Heart left ventricle (tissue), 16 donors: Measurements from ENCODE around the gene CNOT1. TPM values are rescaled to one million over a fixed set of nuclear protein-coding genes. Genes with fewer than 3 reads are reported as not detected.

Source experiments
- ATAC-seq, 4 donors: fragments of 200-7000 bp; cut with Tn5 transposase; one replicate each; pipeline ENCODE4 v1.9.1; 2020 to 2022; ENCODE audit warnings: moderate library complexity in 4 of 4, mild to moderate bottlenecking in 3 of 4, moderate number of reproducible peaks in 1 of 4
- DNase-seq, 5 donors: peaks; one replicate each; pipeline ENCODE4 v3.0.0-alpha.2; 2020
- H3K27ac ChIP-seq, 12 donors: fragments of 200-600 bp; sonication (generic) in 4 of 12; one replicate each; pipeline versions ENCODE4 v1.5.0 to v1.8.0; 2016 to 2022; ENCODE audit warnings: mild to moderate bottlenecking in 2 of 12
- H3K27me3 ChIP-seq, 9 donors: fragments of 200-600 bp; sonication (generic) in 2 of 9; one replicate each; pipeline versions ENCODE4 v1.5.1 to v1.8.0; 2016 to 2022; ENCODE audit warnings: mild to moderate bottlenecking in 3 of 9
- H3K36me3 ChIP-seq, 9 donors: fragments of 200-600 bp; sonication (generic) in 2 of 9; one replicate each; pipeline versions ENCODE4 v1.5.0 to v1.8.0; 2018 to 2022; ENCODE audit warnings: mild to moderate bottlenecking in 2 of 9
- H3K4me1 ChIP-seq, 12 donors: fragments of 200-600 bp; sonication (generic) in 4 of 12; one replicate each; pipeline versions ENCODE4 v1.5.0 to v1.8.0; 2016 to 2022; ENCODE audit warnings: mild to moderate bottlenecking in 3 of 12
- H3K4me3 ChIP-seq, 12 donors: fragments of 200-600 bp; sonication (generic) in 4 of 12; one replicate each; pipeline versions ENCODE4 v1.5.0 to v1.8.0; 2017 to 2022; ENCODE audit warnings: mild to moderate bottlenecking in 9 of 12, moderate library complexity in 4 of 12
- H3K9me3 ChIP-seq, 12 donors: fragments of 200-600 bp; sonication (generic) in 4 of 12; one replicate each; pipeline versions ENCODE4 v1.5.0 to v1.8.0; 2016 to 2022; ENCODE audit warnings: mild to moderate bottlenecking in 1 of 12
- CTCF ChIP-seq, 12 donors: fragments of 200-600 bp; sonication (generic) in 4 of 12; IDR thresholded peaks; one replicate each; pipeline versions ENCODE4 v1.5.0 to v1.8.0; 2018 to 2022; ENCODE audit warnings: antibody characterized with exemption in 12 of 12, mild to moderate bottlenecking in 5 of 12
- POLR2A ChIP-seq, 2 donors: fragments of 450-650 bp; IDR thresholded peaks; one replicate each; pipeline ENCODE4 v1.6.1; 2017; ENCODE audit warnings: antibody characterized with exemption in 2 of 2, mild to moderate bottlenecking in 2 of 2, moderate library complexity in 2 of 2
- WGBS, 4 donors: extraction: QIAGEN DNeasy Blood & Tissue Kit in 2 of 4; methylation state at CpG; one replicate each; pipeline versions ENCODE4 v1.1.5 to v1.1.7; 2013 to 2018; 5-methylcytosine and 5-hydroxymethylcytosine counted together
- intact Hi-C, 10 donors: fragments of 100-400 bp; cut with DNase I; formaldehyde crosslinking; loops; one replicate each; pipeline versions ENCODE4 v1.11.1 to v1.14.2; 2022
- polyA plus RNA-seq, 2 donors: library from polyadenylated mRNA; stranded (reverse); fragments of 200-250 nt; gene quantifications; one replicate each; pipeline ENCODE4 v1.2.3, GENCODE V29; 2013
- total RNA-seq, 9 donors: library from RNA; depleted of rRNA in 2 of 9; stranded (reverse); fragments of >200 nt in 2 of 9; fragmentation: NEBNext Ultra II Directional in 3 of 9; extraction: Animal tissue kit (Norgen Biotek cat#: 25700) in 3 of 9; gene quantifications; one replicate each; pipeline versions ENCODE4 v1.1.0 to v1.2.4, GENCODE V29; 2016 to 2023
- donor health status: ischemic (EF 13 %, LVEDD 7.1; RV severe dilation, severe dysfunction).
- donor health status: healthy with polysubstance abuse.
- donor health status: DM: no; HTN: yes; CAD: no.
- donor health status: DM: no; HTN: no; CAD: no.
- donor health status: ischemic (EF 25% LVEDD 6.9; RV normal size, moderate dysfunction).
- donor health status: ischemic (EF 25% LVEDD 5.7; RV mildly dilated, moderate dysfunction).
- donor health status: healthy.
- donor health status: DM: yes; HTN: yes; CAD: no.
- donor health status: ischemic (EF 35%, LVEDD 5.7; RV mildly dilated, moderate dysfunction).
- donor health status: nonischemic (EF 11% LVEDD 7.7; RV severe dilation, severe dysfunction).
- donor health status: DM: yes; HTN: yes; CAD: no.
- donor health status: PGD.
- donor health status: ischemic (EF 29% LVEDD 5.4; RV normal size, mild dysfunction).
- donor health status: nonischemic (EF 23%, LVEDD 6.1; RV moderate dilation, normal function).

Gene CNOT1
- total and polyA plus RNA-seq, 11 donors = 21.2 to 110 (median 81.1) TPM

DNA sequence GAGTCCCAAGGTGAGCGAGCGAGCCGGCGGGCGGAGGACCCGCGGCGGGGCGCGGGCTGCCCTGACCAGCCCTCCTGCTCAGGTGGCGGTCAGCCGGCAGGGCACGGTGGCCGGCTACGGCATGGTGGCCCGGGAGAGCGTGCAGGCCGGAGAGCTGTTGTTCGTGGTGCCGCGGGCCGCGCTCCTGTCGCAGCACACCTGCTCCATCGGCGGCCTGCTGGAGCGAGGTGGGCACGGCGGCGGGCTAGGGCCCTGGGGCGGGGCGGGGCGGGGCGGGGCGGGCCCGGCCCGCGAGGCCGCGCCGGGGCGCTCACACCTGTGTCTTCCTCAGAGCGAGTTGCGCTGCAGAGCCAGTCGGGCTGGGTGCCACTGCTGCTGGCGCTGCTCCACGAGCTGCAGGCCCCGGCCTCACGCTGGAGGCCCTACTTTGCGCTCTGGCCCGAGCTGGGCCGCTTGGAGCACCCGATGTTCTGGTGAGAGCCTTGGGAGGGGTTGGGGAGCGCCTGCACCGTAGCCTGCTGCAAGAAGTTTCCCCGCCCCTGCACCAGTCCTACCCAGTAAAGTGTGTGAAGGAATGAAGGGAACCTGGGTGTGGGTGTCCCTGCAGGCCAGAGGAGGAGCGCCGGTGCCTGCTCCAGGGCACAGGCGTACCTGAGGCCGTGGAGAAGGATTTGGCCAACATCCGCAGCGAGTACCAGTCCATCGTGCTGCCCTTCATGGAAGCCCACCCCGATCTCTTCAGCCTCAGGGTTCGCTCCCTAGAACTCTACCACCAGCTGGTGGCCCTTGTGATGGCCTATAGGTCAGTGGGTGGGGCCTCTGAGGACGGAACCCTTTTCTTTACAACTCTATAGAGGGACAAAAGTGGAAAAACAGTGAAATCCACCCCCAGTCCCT lies 113.5 kb downstream of the CNOT1 start:
- ATAC-seq = peak in 2 of 4 donors; percentile 31 to 36
- intact Hi-C loops = loop anchor here in 8 of 10 donors (2.0 to 10.0 kb wide), 8 partner anchors 109 to 239 kb away; partner anchors contain the start of gene CNOT1 (in 5 of the 8)
- Histone ChIP-seq H3K4me1 (peaks cover 0 to 21% (median 15%) of the 10 kb centered on the region in 12 donors), H3K27ac (peak overlapping the region; percentile 47 to 89 (median 80)), H3K9me3 (no peaks in the 10 kb centered on the region), H3K4me3 (peak overlapping the region; percentile 69 to 89 (median 78)), H3K36me3 (peaks cover 0 to 60% (median 46%) of the 10 kb centered on the region in 9 donors), H3K27me3 (no peaks in the 10 kb centered on the region)
- 15 to 64% (median 36%) methylated on average over 10 to 66 of the region's 66 CpGs for WGBS, 4 donors
- DNase-seq = peak in 2 of 5 donors; percentile 53 to 72
- no peak for TF ChIP-seq CTCF (IDR thresholded peaks at IDR 0.05)
- no peak for TF ChIP-seq POLR2A (IDR thresholded peaks at IDR 0.05)

GRCh38 chr16:58515125-58515870 lies 114.3 kb downstream of the CNOT1 start, which contains the start of gene SETD6:
Gene SETD6 (plus strand): TSS chr16:58515517. CDS start chr16:58515538, 21 bp downstream.
- DNase-seq = peak; percentile 88 to 94 (median 90)
- intact Hi-C loops = loop anchor here in 8 of 10 donors (2.0 to 10.0 kb wide), 7 partner anchors 110 to 240 kb away; partner anchors contain the start of gene CNOT1 (in 4 of the 8)
- Histone ChIP-seq H3K4me3 (peak within 1 kb of the TSS; percentile 69 to 89 (median 78)), H3K27me3 (no peaks in the 10 kb centered on the region), H3K27ac (peak within 1 kb of the TSS; percentile 47 to 89 (median 80)), H3K4me1 (peaks cover 0 to 21% (median 15%) of the 10 kb centered on the region in 12 donors), H3K9me3 (no peaks in the 10 kb centered on the region), H3K36me3 (peaks cover 0 to 60% (median 39%) of the 10 kb centered on the region in 9 donors)
- TF ChIP-seq POLR2A (IDR thresholded peaks at IDR 0.05) (peak in 1 of 2 donors; percentile 48), CTCF (IDR thresholded peaks at IDR 0.05) (peak in 5 of 12 donors; percentile 8 to 45 (median 21))
- peak; percentile 76 to 92 (median 89) for ATAC-seq
- WGBS, 4 donors = 0 to 4% (median 1%) methylated on average over 49 to 80 of the region's 80 CpGs

DNA sequence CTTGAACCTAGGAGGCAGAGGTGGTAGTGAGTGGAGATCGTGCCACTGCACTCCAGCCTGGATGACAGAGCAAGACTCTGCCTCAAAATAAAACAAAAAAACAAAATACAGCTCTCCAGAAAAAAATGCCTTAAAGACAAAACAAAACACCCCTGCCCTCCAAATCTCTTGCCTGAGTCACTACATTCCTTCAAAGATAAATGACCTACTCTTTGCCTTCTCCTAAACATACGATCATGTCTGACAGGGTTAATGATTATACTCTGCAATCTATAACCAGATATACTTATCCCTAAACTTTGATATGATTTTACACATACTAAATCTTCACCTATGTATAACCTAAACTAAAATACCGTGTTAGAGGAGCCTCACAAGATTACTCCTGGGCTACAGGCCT lies 115.8 kb downstream of the CNOT1 start:
- no peak for TF ChIP-seq CTCF (IDR thresholded peaks at IDR 0.05)
- H3K4me3 ChIP-seq = no peak overlapping the region
- intact Hi-C loops = loop anchor here in 8 of 10 donors (2.0 to 10.0 kb wide), 8 partner anchors 111 to 243 kb away; partner anchors contain the start of gene CNOT1 (in 3 of the 8)
- H3K36me3 ChIP-seq = peaks cover 0 to 60% (median 29%) of the 10 kb centered on the region in 9 donors
- H3K27ac ChIP-seq = peak overlapping the region in 2 of 12 donors; percentile 86 to 88
- H3K4me1 ChIP-seq = peaks cover 0 to 29% (median 15%) of the 10 kb centered on the region in 12 donors
- WGBS, 4 donors = 84 to 88% (median 85%) methylated on average over 3 of the region's 3 CpGs
- H3K27me3 ChIP-seq = no peaks in the 10 kb centered on the region
- DNase-seq (no peak), ATAC-seq (no peak)
- H3K9me3 ChIP-seq = no peaks in the 10 kb centered on the region
